T-helper 2 cell treated with Interferon-gamma antibody and Interleukin-4, amounts not matched to agents 100 ng/mL and 5 ng/mL, for 36 hours (primary cell): Measurements from ENCODE around the gene NSF. TPM values are rescaled to one million over a fixed set of nuclear protein-coding genes. Genes with fewer than 3 reads are reported as not detected.
"Not testable (repeated sequence)": the region's sequence is repeated elsewhere in the genome, so short reads cannot be mapped to it uniquely, and the experiment has no call there.

Source experiments
- intact Hi-C: fragments of 100-400 bp; cut with micrococcal nuclease; formaldehyde crosslinking; loops from one replicate; pipeline ENCODE4 v1.15.1; 2023
- total RNA-seq: library from RNA; stranded (reverse); gene quantifications from 2 replicates; pipeline ENCODE4 v1.2.3, GENCODE V29; 2022

NSF gene
- total RNA-seq, 1 donor from 2014 or later: 40.4 TPM

GRCh38 chr17:46773676-46774075 lies 183.2 kb downstream of the NSF start:
- intact Hi-C loops: no loop called here

- intact Hi-C loops: no loop called here
Observed at GRCh38 chr17:46774108-46774737, 183.8 kb downstream of the NSF start.

GRCh38 chr17:46776298-46777005 lies 186.0 kb downstream of the NSF start:
- intact Hi-C loops: no loop called here

DNA sequence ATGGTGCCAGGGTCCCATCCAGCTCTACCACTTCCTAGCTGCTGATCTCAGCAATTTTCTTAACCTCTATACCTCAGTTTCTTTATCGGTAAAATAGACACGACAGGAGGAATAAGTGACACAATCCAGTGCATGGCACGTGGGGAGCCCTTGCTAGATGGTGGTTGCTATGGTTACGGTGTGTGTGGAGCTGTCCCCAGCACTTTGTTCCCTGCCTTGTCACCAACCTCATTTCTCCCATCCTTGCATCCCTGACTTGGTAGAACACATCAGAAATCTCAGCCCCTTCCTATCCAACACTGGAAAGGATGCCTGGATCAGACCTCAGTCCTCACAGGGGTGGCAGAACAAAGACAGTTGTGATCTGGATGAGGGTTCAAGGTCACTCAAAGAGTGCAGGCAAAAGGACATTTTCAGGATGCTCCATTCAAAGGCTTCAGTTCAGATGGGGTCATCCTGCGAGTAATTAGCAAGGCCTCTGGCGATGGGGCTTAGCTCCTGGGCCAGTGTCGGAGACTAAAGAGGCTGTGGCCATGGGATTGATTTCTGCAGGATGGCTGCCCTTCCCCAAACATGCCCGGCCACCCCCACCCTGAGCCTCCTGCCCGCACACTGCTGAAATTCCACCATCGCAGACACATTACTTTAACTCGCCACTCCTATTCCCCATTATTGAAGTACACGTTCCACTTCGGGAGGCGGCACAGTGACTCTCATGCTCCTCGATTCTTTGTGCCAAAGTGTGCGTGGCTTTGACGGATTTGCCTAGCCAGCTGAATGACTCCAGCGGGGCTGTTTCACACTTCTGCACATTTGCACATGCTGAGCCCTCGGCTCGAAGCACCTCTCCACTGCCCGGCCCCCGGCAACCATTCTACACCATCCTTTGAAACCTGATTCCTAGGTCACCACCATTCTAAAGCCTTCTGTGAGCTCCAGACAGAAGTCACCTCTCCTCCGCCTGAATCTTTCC lies 187.8 kb downstream of the NSF start:
- intact Hi-C loops: no loop called here

DNA sequence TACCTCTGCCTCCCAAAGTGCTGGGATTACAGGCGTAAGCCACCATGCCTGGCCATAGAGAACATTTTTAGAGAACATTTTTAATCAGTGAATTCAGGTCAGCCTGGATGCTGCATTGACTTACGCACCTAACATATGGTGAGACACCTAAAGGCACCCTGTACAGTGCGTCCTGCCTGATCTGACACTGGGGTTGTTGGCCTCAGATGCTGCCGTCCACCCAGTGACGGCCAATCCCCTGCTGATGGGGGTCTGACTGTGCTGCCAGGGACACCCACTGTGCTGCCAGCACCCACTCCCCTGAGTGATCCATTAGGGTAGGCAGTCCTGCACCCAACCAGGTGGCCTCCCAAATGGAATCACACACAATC lies 189.5 kb downstream of the NSF start:
- intact Hi-C loops: no loop called here

GRCh38 chr17:46782250-46782953 lies 191.9 kb downstream of the NSF start:
- intact Hi-C loops: no loop called here

- intact Hi-C loops: no loop called here
Observed at GRCh38 chr17:46783031-46783593, 192.6 kb downstream of the NSF start.

GRCh38 chr17:46785696-46786095 lies 195.2 kb downstream of the NSF start:
- intact Hi-C loops: no loop called here

DNA sequence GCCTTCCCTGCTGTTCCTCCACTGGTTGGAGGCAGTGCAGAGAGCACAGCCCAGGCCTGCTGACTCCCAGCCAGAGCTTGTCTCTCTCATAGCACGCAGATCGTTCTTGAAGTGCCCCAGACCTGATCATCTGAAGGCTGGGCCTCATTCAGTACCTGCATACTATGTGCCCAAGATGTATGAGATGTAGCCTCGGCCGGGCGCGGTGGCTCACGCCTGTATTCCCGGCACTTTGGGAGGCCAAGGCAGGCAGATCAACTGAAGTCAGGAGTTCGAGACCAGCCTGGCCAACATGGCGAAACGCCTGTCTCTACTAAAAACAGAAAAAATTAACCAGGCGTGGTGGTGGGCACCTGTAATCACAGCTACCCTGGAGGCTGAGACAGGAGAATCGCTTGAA lies 197.0 kb downstream of the NSF start:
- intact Hi-C loops: no loop called here

- intact Hi-C loops: no loop called here
Observed at GRCh38 chr17:46788300-46788699, 197.8 kb downstream of the NSF start.

- intact Hi-C loops: no loop called here
Observed at GRCh38 chr17:46788796-46789195, 198.3 kb downstream of the NSF start.

- intact Hi-C loops: no loop called here
Observed at GRCh38 chr17:46789610-46790009, 199.1 kb downstream of the NSF start.

DNA sequence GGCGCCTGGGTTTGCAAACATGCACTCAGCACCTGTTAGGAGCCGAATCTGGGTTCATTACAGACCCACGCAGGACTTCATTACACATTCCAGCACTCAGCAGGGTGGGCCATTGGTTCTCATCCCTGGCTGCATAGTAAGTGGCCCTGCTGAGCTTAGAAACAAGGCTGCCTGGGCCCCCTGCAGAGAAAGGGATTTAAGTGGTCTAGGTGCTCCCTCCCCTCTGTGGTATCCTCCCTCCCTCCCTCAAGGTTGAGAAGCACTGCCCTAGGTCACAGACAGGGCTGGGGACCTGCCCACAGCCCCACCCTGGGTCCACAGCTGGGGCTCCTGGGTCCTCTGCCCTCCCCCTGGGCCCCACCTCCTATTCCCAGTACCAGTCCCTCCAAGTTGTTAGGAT lies 199.7 kb downstream of the NSF start:
- intact Hi-C loops: no loop called here

- intact Hi-C loops: no loop called here
Observed at GRCh38 chr17:46791531-46791930, 201.1 kb downstream of the NSF start.

- intact Hi-C loops: no loop called here
Observed at GRCh38 chr17:46792071-46792470, 201.6 kb downstream of the NSF start.

- intact Hi-C loops: not testable (repeated sequence)
Observed at GRCh38 chr17:46793023-46793422, 202.6 kb downstream of the NSF start.

DNA sequence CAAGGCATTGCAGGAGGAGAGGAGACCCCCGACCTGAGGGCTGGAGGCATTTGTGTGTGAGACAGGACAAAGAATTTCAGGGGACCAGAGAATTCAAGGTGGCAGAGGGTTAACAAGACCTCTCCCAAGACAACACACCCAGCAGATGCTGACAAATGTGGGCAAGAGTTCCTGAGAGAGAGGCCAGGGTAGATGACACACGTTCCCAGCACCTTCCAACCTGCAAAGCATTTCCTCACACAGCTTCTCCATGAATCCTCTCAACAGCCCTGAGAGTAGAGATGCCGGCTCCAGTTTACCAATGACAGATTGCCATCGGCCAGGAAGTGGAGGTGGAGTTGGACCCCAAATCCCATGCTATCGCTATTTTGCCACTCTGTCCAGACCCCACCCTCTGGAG lies 203.1 kb downstream of the NSF start:
- intact Hi-C loops: no loop called here

- intact Hi-C loops: no loop called here
Observed at GRCh38 chr17:46794318-46794717, 203.8 kb downstream of the NSF start.

- intact Hi-C loops: no loop called here
Observed at GRCh38 chr17:46795379-46795952, 205.0 kb downstream of the NSF start.

- intact Hi-C loops: no loop called here
Observed at GRCh38 chr17:46796084-46796483, 205.6 kb downstream of the NSF start.

- intact Hi-C loops: no loop called here
Observed at GRCh38 chr17:46796524-46796923, 206.1 kb downstream of the NSF start.
